H1 (cell line): ENCODE results near the gene DHX58. TPM values are rescaled to one million over a fixed set of nuclear protein-coding genes. Genes with fewer than 3 reads are reported as not detected.

Experiments used
- CTCF ChIA-PET: fragments of 300-600 bp; sonication (Branson Sonifier 250); formaldehyde crosslinking; loops from one replicate; lab custom pipeline; 2021; ENCODE audit not compliant: partially characterized antibody; lab: Charles Lee
- POLR2A ChIA-PET: fragments of 300-600 bp; sonication (Branson Sonifier 250); formaldehyde crosslinking; loops from one replicate; lab custom pipeline; 2021; ENCODE audit warnings: inconsistent platforms; ENCODE audit not compliant: partially characterized antibody; lab: Charles Lee
- DNase-seq, 2 experiments: peaks; one replicate each; pipeline versions ENCODE4 v3.0.0 to v3.0.0-alpha.2; 2010 to 2022; ENCODE audit warnings: low spot score in 2 of 2, low read depth in 1 of 2, mixed read lengths in 1 of 2
- FAIRE-seq: peaks from 2 replicates; lab custom pipeline; 2011; peaks lifted over from hg19 to GRCh38; lab: Jason Lieb, UNC
- H2AFZ ChIP-seq: 2 replicates; pipeline ENCODE4 v1.8.1; 2012; ENCODE audit warnings: low read length, inconsistent platforms
- H2AK5ac ChIP-seq: 2 replicates; pipeline ENCODE4 v1.6.1; 2013; ENCODE audit warnings: low read depth, low read length
- H2BK120ac ChIP-seq: replicated peaks from 2 replicates; pipeline ENCODE3; 2013; ENCODE audit warnings: low read depth, low read length, inconsistent platforms
- H2BK12ac ChIP-seq: 2 replicates; pipeline ENCODE4 v1.6.1; 2013; ENCODE audit warnings: low read depth, low read length
- H2BK15ac ChIP-seq: 2 replicates; pipeline ENCODE4 v1.6.1; 2013; ENCODE audit warnings: low read length
- H2BK20ac ChIP-seq: 2 replicates; pipeline ENCODE4 v1.6.1; 2013; ENCODE audit warnings: low read length
- H2BK5ac ChIP-seq: 2 replicates; pipeline ENCODE4 v1.6.1; 2013; ENCODE audit warnings: low read depth, low read length
- H3K14ac ChIP-seq: 2 replicates; pipeline ENCODE4 v1.6.1; 2013; ENCODE audit warnings: inconsistent platforms; ENCODE audit not compliant: insufficient read length
- H3K18ac ChIP-seq: 2 replicates; pipeline ENCODE4 v1.6.1; 2013; ENCODE audit warnings: low read length; ENCODE audit errors: extremely low read depth
- H3K23ac ChIP-seq: 2 replicates; pipeline ENCODE4 v1.6.1; 2013; ENCODE audit warnings: inconsistent platforms; ENCODE audit not compliant: insufficient read length
- H3K23me2 ChIP-seq: 2 replicates; pipeline ENCODE4 v1.6.1; 2013; ENCODE audit warnings: low read depth, low read length
- H3K27ac ChIP-seq: 2 replicates; pipeline ENCODE4 v1.6.1; 2011; ENCODE audit warnings: low read depth, low read length, inconsistent platforms
- H3K27me3 ChIP-seq, 4 experiments: replicated peaks in 1 of 4; 1 replicate in 1 of 4; 2 replicates in 3 of 4; pipeline versions ENCODE4 v1.6.1 to v1.8.1; 2011 to 2013; ENCODE audit warnings: low read length in 3 of 4, mild to moderate bottlenecking in 3 of 4, inconsistent platforms in 2 of 4, mixed read lengths in 2 of 4, moderate library complexity in 1 of 4; ENCODE audit not compliant: control insufficient read depth in 3 of 4, insufficient read depth in 3 of 4; ENCODE audit errors: extremely low read depth in 1 of 4
- H3K36me3 ChIP-seq, 4 experiments: 2 replicates each; pipeline versions ENCODE4 v1.6.1 to v1.8.1; 2011 to 2013; ENCODE audit warnings: mild to moderate bottlenecking in 4 of 4, low read length in 3 of 4, moderate library complexity in 2 of 4, control low read depth in 1 of 4, inconsistent platforms in 1 of 4; ENCODE audit not compliant: insufficient read depth in 4 of 4, control insufficient read depth in 2 of 4
- H3K4ac ChIP-seq: replicated peaks from 2 replicates; pipeline ENCODE3; 2013; ENCODE audit warnings: low read length, low read depth, mixed read lengths, inconsistent platforms; ENCODE audit not compliant: insufficient read length
- H3K4me1 ChIP-seq, 4 experiments: replicated peaks in 1 of 4; 1 replicate in 1 of 4; 2 replicates in 3 of 4; pipeline versions ENCODE4 v1.6.1 to v1.8.1; 2011 to 2013; ENCODE audit warnings: low read length in 3 of 4, inconsistent platforms in 2 of 4, mixed read lengths in 1 of 4; ENCODE audit not compliant: insufficient read depth in 4 of 4, control insufficient read depth in 3 of 4
- H3K4me2 ChIP-seq, 2 experiments: 2 replicates each; pipeline versions ENCODE4 v1.6.1 to v1.8.1; 2011 to 2013; ENCODE audit warnings: low read depth in 2 of 2, low read length in 2 of 2, control low read depth in 1 of 2, inconsistent platforms in 1 of 2, mild to moderate bottlenecking in 1 of 2; ENCODE audit not compliant: insufficient read depth in 1 of 2
- H3K4me3 ChIP-seq, 4 experiments: fragments of 200-600, 300-600 bp in 1 of 4; sonication (generic), shearing (Covaris generic), sonication (Bioruptor Twin) in 1 of 4; 2 replicates each; pipeline versions ENCODE4 v1.5.1 to v1.8.1; 2011 to 2016; ENCODE audit warnings: low read length in 4 of 4, low read depth in 3 of 4, control low read depth in 2 of 4, inconsistent platforms in 2 of 4, mild to moderate bottlenecking in 2 of 4, mixed read lengths in 1 of 4, moderate library complexity in 1 of 4; ENCODE audit not compliant: insufficient read depth in 2 of 4; ENCODE audit errors: extremely low read depth in 1 of 4
- H3K56ac ChIP-seq: replicated peaks from 2 replicates; pipeline ENCODE3; 2013; ENCODE audit warnings: low read depth, mild to moderate bottlenecking, mixed read lengths, low read length, inconsistent platforms; ENCODE audit not compliant: insufficient read length
- H3K79me1 ChIP-seq: 2 replicates; pipeline ENCODE4 v1.6.1; 2013; ENCODE audit warnings: low read depth, low read length, control low read depth
- H3K79me2 ChIP-seq, 2 experiments: 2 replicates each; pipeline versions ENCODE4 v1.6.1 to v1.8.1; 2012 to 2013; ENCODE audit warnings: low read length in 2 of 2, mild to moderate bottlenecking in 2 of 2, inconsistent platforms in 1 of 2; ENCODE audit not compliant: insufficient read depth in 2 of 2, control insufficient read depth in 1 of 2
- H3K9ac ChIP-seq, 4 experiments: replicated peaks in 1 of 4; 1 replicate in 1 of 4; 2 replicates in 3 of 4; pipeline versions ENCODE4 v1.6.1 to v1.8.1; 2011 to 2013; ENCODE audit warnings: low read depth in 3 of 4, low read length in 3 of 4, control low read depth in 2 of 4, mild to moderate bottlenecking in 2 of 4, moderate library complexity in 2 of 4, inconsistent platforms in 1 of 4; ENCODE audit errors: extremely low read depth in 1 of 4
- H3K9me3 ChIP-seq, 2 experiments: 2 replicates each; pipeline versions ENCODE4 v1.6.1 to v1.8.1; 2012 to 2013; ENCODE audit warnings: mild to moderate bottlenecking in 2 of 2, moderate library complexity in 2 of 2, control low read depth in 1 of 2, inconsistent platforms in 1 of 2, low read depth in 1 of 2, low read length in 1 of 2, mixed read lengths in 1 of 2; ENCODE audit not compliant: insufficient read depth in 2 of 2
- H4K20me1 ChIP-seq, 2 experiments: replicated peaks in 1 of 2; 2 replicates each; pipeline versions ENCODE3 to v1.8.1; 2011 to 2013; ENCODE audit warnings: inconsistent platforms in 2 of 2, low read length in 2 of 2, mild to moderate bottlenecking in 1 of 2; ENCODE audit not compliant: insufficient read depth in 2 of 2, control insufficient read depth in 1 of 2
- H4K5ac ChIP-seq: 2 replicates; pipeline ENCODE4 v1.6.1; 2013; ENCODE audit warnings: low read length, low read depth, mixed read lengths, inconsistent platforms; ENCODE audit not compliant: insufficient read length
- H4K8ac ChIP-seq: 2 replicates; pipeline ENCODE4 v1.8.0; 2013; ENCODE audit warnings: mild to moderate bottlenecking, moderate library complexity, low read length, inconsistent platforms; ENCODE audit not compliant: insufficient read depth; ENCODE audit errors: extremely low read depth
- H4K91ac ChIP-seq: replicated peaks from 2 replicates; pipeline ENCODE3; 2013; ENCODE audit warnings: low read length, mixed read lengths, inconsistent platforms; ENCODE audit not compliant: insufficient read length
- CBX8 ChIP-seq: fragments of 300-800, 300-1000 bp; sonication (generic); IDR thresholded peaks from 2 replicates; pipeline ENCODE4 v1.7.1; 2016; ENCODE audit warnings: low read depth, low read length, borderline replicate concordance
- HDAC6 ChIP-seq: IDR thresholded peaks from one replicate; pipeline ENCODE4 v1.7.1; 2012; ENCODE audit warnings: low read depth, mild to moderate bottlenecking, inconsistent platforms, low read length, moderate library complexity
- MAFK ChIP-seq: IDR thresholded peaks from 2 replicates; pipeline ENCODE4 v1.6.1; 2012; ENCODE audit warnings: low read depth, mild to moderate bottlenecking, improper control_type of control experiment, low read length
- RBBP5 ChIP-seq: IDR thresholded peaks from 2 replicates; pipeline ENCODE4 v1.7.1; 2012; ENCODE audit warnings: low read depth, mild to moderate bottlenecking, inconsistent platforms, low read length, moderate library complexity, borderline replicate concordance
- RXRA ChIP-seq: IDR thresholded peaks from 2 replicates; pipeline ENCODE4 v1.6.1; 2011; ENCODE audit warnings: low read depth, mild to moderate bottlenecking, low read length, moderate library complexity; ENCODE audit not compliant: insufficient read depth
- SIN3A ChIP-seq, 2 experiments: IDR thresholded peaks in 1 of 2; conservative IDR thresholded peaks in 1 of 2; 2 replicates each; pipeline ENCODE4 v1.6.1; 2011 to 2012; ENCODE audit warnings: low read length in 2 of 2, improper control_type of control experiment in 1 of 2, low read depth in 1 of 2, mild to moderate bottlenecking in 1 of 2
- SP1 ChIP-seq: IDR thresholded peaks from 2 replicates; pipeline ENCODE4 v1.6.1; 2011; ENCODE audit warnings: low read depth, low read length
- TAF7 ChIP-seq: optimal IDR thresholded peaks from 2 replicates; pipeline ENCODE3; 2011; ENCODE audit warnings: low read depth, mild to moderate bottlenecking, inconsistent platforms, low read length, moderate library complexity, borderline replicate concordance
- TCF12 ChIP-seq: IDR thresholded peaks from 2 replicates; pipeline ENCODE4 v1.6.1; 2011; ENCODE audit warnings: low read depth, mild to moderate bottlenecking, low read length
- WGBS, 2 experiments: shearing (Covaris generic) in 1 of 2; methylation state at CpG; one replicate each; pipeline versions ENCODE4 v1.1.6 to v1.1.7; 2013 to 2015; ENCODE audit warnings: low lambda C conversion rate in 2 of 2, mixed read lengths in 2 of 2, inconsistent platforms in 1 of 2, low coverage in 1 of 2, missing lambda C conversion rate in 1 of 2; ENCODE audit not compliant: insufficient replicate concordance in 2 of 2, insufficient coverage in 1 of 2, insufficient read length in 1 of 2; ENCODE audit errors: extremely low coverage in 1 of 2, missing lambda C conversion rate in 1 of 2; 5-methylcytosine and 5-hydroxymethylcytosine counted together
- polyA plus RNA-seq, 7 experiments: library from polyadenylated mRNA; depleted of rRNA in 3 of 7; stranded (reverse) in 5 of 7; unstranded in 2 of 7; fragments of >200 nt in 5 of 7; fragments of 200-250 nt in 2 of 7; gene quantifications; 1 replicate in 5 of 7; 2 replicates in 1 of 7; 4 replicates in 1 of 7; pipeline versions ENCODE4 v1.2.1 to v1.2.3, GENCODE V29; 2011 to 2013; ENCODE audit warnings: missing spikeins in 2 of 7, mixed read lengths in 2 of 7
- total RNA-seq: library from RNA; stranded (reverse); fragmentation: NEBNext Ultra II Directional; extraction: Animal tissue kit (Norgen Biotek cat#: 25700); gene quantifications from 2 replicates; pipeline ENCODE4 v1.2.1, GENCODE V29; 2021
- TF ChIP-seq, protein P1 (sequence below): IDR thresholded peaks from 2 replicates; pipeline ENCODE4 v1.6.1; 2012; ENCODE audit warnings: low read length, inconsistent platforms

Gene DHX58
- total and polyA plus RNA-seq, 2 of the 8 experiments (the other 6 are each of a cell fraction or from before 2014, with no cell fraction given), result 5.6 to 9.9 TPM

DNA sequence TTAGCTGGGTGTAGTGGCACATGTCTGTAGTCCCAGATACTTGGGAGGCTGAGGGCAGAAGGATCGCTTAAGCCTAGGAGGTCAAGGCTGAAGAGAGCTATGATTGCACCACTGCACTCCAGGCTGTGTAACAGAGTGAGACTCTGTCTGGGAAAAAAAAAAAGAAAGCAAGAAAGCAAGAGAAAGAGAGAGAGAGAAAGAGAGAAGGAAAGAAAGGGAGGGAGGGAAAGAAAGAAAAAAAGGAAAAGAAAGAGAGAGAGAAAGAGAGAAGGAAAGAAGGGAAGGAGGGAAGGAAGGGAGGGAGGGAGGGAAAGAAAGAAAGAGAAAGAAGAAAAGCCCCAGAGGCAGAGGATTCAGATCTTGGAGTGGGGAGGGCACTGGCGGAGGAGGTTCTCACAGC, 6.5 kb downstream of the DHX58 start:
- H4K5ac ChIP-seq, result no peak overlapping the region
- no peak overlapping the region for H3K18ac ChIP-seq
- no peak overlapping the region for H2BK20ac ChIP-seq
- H3K27ac ChIP-seq, result no peak overlapping the region
- 58% methylated on average over 2 of the region's 2 CpGs; no CpG with 5 or more reads in 1 of the 2 experiments for WGBS, 2 experiments
- POLR2A ChIA-PET, result interaction anchor here (0.8 to 3.0 kb wide), 2 partner anchors 49 to 89 kb away, joined by 3 to 13 read pairs; partner anchors contain the start of gene DNAJC7
- H2AFZ ChIP-seq, result no peak overlapping the region
- no peak overlapping the region for H3K9ac ChIP-seq
- H4K91ac ChIP-seq, result no peak overlapping the region
- no peaks in the 10 kb centered on the region for H3K27me3 ChIP-seq
- H3K56ac ChIP-seq, result no peak overlapping the region
- no peaks in the 10 kb centered on the region for H3K79me2 ChIP-seq
- no peaks in the 10 kb centered on the region for H4K20me1 ChIP-seq
- no peak overlapping the region for H2BK120ac ChIP-seq
- H2AK5ac ChIP-seq, result 0 out of 2 replicates have a peak overlapping the region, but pooled peaks have one; percentile 13
- H3K14ac ChIP-seq, result no peak overlapping the region
- no peaks in the 10 kb centered on the region for H3K36me3 ChIP-seq
- H2BK15ac ChIP-seq, result no peak overlapping the region
- peaks cover 0 to 11% (median 9%) of the 10 kb centered on the region in 4 experiments; a peak in 6 of 7 replicates for H3K4me1 ChIP-seq
- TF ChIP-seq RXRA, result no peak
- TF ChIP-seq TAF7, result no peak
- TF ChIP-seq MAFK, result no peak
- TF ChIP-seq CBX8, result no peak
- TF ChIP-seq SIN3A (conservative IDR thresholded peaks at IDR 0.05 in 1 of 2, IDR thresholded peaks at IDR 0.05 in 1 of 2; ENCODE audit: low read depth in 1 of 2, low read length in 2 of 2), result no peak
- TF ChIP-seq HDAC6, result no peak
- no peak for TF ChIP-seq TCF12
- TF ChIP-seq SP1, result no peak
- TF ChIP-seq RBBP5, result no peak
- TF ChIP-seq, protein P1, sequence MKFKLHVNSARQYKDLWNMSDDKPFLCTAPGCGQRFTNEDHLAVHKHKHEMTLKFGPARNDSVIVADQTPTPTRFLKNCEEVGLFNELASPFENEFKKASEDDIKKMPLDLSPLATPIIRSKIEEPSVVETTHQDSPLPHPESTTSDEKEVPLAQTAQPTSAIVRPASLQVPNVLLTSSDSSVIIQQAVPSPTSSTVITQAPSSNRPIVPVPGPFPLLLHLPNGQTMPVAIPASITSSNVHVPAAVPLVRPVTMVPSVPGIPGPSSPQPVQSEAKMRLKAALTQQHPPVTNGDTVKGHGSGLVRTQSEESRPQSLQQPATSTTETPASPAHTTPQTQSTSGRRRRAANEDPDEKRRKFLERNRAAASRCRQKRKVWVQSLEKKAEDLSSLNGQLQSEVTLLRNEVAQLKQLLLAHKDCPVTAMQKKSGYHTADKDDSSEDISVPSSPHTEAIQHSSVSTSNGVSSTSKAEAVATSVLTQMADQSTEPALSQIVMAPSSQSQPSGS, result no peak
- H3K23me2 ChIP-seq, result peaks cover 2% of the 10 kb centered on the region; the same call in 1 of the 2 replicates
- no peak for DNase-seq
- no peaks in the 10 kb centered on the region for H3K9me3 ChIP-seq
- FAIRE-seq, result no peak
- CTCF ChIA-PET, result interaction anchor here (0.6 to 39.4 kb wide), 6 partner anchors 7 to 75 kb away, joined by 3 to 1084 read pairs (median 323); partner anchors contain the start of genes DHX58, DNAJC7, HSPB9 and KAT2A
- H3K23ac ChIP-seq, result no peak overlapping the region
- H3K79me1 ChIP-seq, result no peaks in the 10 kb centered on the region
- H2BK5ac ChIP-seq, result no peak overlapping the region
- H3K4me2 ChIP-seq, result no peak overlapping the region
- no peak overlapping the region for H3K4ac ChIP-seq
- no peak overlapping the region for H3K4me3 ChIP-seq
- no peak overlapping the region for H4K8ac ChIP-seq
- no peak overlapping the region for H2BK12ac ChIP-seq
